IPS-18a (cell line): Measurements from ENCODE around the gene SPDYE6.
"Not testable (repeated sequence)": the region's sequence is repeated elsewhere in the genome, so short reads cannot be mapped to it uniquely, and the experiment has no call there.

Source experiments
- H3K27ac ChIP-seq: one replicate; pipeline ENCODE4 v1.5.1; 2013; ENCODE audit warnings: low read length
- H3K27me3 ChIP-seq: one replicate; pipeline ENCODE4 v1.6.1; 2013; ENCODE audit warnings: mild to moderate bottlenecking, low read length; ENCODE audit not compliant: control insufficient read depth, insufficient read depth
- H3K36me3 ChIP-seq: one replicate; pipeline ENCODE4 v1.6.1; 2013; ENCODE audit warnings: low read depth, low read length; ENCODE audit not compliant: control insufficient read depth
- H3K4me1 ChIP-seq: one replicate; pipeline ENCODE4 v1.6.1; 2013; ENCODE audit warnings: low read depth, low read length; ENCODE audit not compliant: control insufficient read depth
- H3K4me3 ChIP-seq: one replicate; pipeline ENCODE4 v1.5.1; 2013; ENCODE audit warnings: low read length
- H3K9ac ChIP-seq: one replicate; pipeline ENCODE4 v1.6.1; 2013; ENCODE audit warnings: mild to moderate bottlenecking, low read length, moderate library complexity
- H3K9me3 ChIP-seq: one replicate; pipeline ENCODE4 v1.6.1; 2013; ENCODE audit warnings: low read depth, low read length; ENCODE audit not compliant: control insufficient read depth

The SPDYE6 gene

GRCh38 chr7:102346983-102347382, 9.3 kb downstream of the SPDYE6 start:
- H3K9ac ChIP-seq = not testable (repeated sequence)

GRCh38 chr7:102340599-102341368, 15.5 kb downstream of the SPDYE6 start:
- not testable (repeated sequence) for H3K9ac ChIP-seq, H3K27ac ChIP-seq

More at GRCh38 chr7:102346983-102347382, 9.3 kb downstream of the SPDYE6 start:
- not testable (repeated sequence) for H3K27ac ChIP-seq, H3K4me3 ChIP-seq, H3K27me3 ChIP-seq, H3K9me3 ChIP-seq, H3K36me3 ChIP-seq, H3K4me1 ChIP-seq

GRCh38 chr7:102337420-102337819, 18.8 kb downstream of the SPDYE6 start:
- not testable (repeated sequence) for H3K9me3 ChIP-seq, H3K27me3 ChIP-seq, H3K36me3 ChIP-seq, H3K4me1 ChIP-seq, H3K4me3 ChIP-seq, H3K9ac ChIP-seq, H3K27ac ChIP-seq

More at GRCh38 chr7:102340599-102341368, 15.5 kb downstream of the SPDYE6 start:
- not testable (repeated sequence) for H3K4me1 ChIP-seq, H3K27me3 ChIP-seq, H3K4me3 ChIP-seq, H3K9me3 ChIP-seq, H3K36me3 ChIP-seq

DNA sequence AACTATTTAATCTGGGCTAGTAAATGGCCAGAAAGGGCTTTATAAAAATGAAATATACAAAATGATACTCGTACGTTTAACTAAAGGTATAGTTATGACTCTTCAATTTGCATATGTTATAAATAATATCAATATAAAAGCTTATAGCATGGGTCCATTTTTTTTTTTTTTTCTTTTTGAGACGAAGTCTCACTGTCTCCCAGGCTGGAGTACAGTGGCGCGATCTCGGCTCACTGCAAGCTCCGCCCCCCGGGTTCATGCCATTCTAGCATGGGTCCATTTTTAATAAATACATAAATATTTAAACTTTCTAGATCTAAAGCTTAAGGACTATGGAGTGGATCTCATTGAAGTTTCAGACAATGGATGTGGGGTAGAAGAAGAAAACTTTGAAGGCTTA, 19.2 kb downstream of the SPDYE6 start:
- H3K27ac ChIP-seq, H3K4me3 ChIP-seq: not testable (repeated sequence)

DNA sequence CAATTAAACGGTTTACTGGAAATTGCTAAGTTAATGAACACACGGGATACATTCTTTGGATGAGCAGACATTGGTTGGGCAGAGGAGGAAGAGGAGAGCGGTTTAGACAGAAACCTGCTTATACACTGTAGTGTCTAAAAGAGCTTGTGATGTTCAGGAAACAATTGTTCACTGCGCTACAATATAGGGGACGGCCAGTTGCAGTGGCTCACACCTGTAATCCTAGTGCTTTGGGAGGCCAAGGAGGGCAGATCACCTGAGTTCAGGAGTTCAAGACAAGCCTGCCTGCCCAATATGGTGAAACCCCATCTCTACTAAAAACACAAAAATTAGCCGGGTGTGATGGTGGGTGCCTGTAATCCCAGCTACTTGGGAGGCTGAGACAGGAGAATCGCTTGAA, 20.7 kb downstream of the SPDYE6 start:
- not testable (repeated sequence) for H3K9me3 ChIP-seq, H3K36me3 ChIP-seq, H3K27me3 ChIP-seq, H3K27ac ChIP-seq, H3K4me1 ChIP-seq, H3K4me3 ChIP-seq, H3K9ac ChIP-seq

More for the DNA sequence above, 19.2 kb downstream of the SPDYE6 start:
- H3K9ac ChIP-seq, H3K36me3 ChIP-seq, H3K9me3 ChIP-seq, H3K4me1 ChIP-seq, H3K27me3 ChIP-seq: not testable (repeated sequence)

GRCh38 chr7:102330666-102331460, 25.4 kb downstream of the SPDYE6 start:
- H3K9me3 ChIP-seq, H3K27ac ChIP-seq, H3K36me3 ChIP-seq, H3K4me1 ChIP-seq, H3K9ac ChIP-seq, H3K27me3 ChIP-seq, H3K4me3 ChIP-seq: not testable (repeated sequence)

GRCh38 chr7:102329366-102329765, 26.9 kb downstream of the SPDYE6 start:
- H3K27ac ChIP-seq, H3K9me3 ChIP-seq, H3K36me3 ChIP-seq, H3K4me1 ChIP-seq, H3K9ac ChIP-seq, H3K4me3 ChIP-seq, H3K27me3 ChIP-seq: not testable (repeated sequence)

DNA sequence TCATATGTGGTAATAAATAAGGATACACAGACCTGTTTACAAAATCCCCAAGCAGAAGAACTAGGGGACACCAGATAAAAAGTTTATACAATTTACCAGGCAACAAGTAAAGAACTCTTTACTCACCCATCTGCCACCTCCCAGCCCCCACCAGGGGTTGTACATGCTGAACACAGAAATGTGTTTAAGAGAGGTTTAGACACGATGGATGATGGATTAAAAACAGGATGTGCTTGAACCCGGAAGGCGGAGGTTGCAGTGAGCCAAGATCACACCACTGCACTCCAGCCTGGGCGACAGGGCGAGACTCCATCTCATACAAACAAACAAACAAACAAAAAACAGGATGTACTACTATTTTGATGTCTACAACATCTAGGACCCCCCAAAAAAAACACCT, 27.4 kb downstream of the SPDYE6 start:
- H3K9ac ChIP-seq, H3K36me3 ChIP-seq, H3K27ac ChIP-seq, H3K9me3 ChIP-seq, H3K4me1 ChIP-seq, H3K4me3 ChIP-seq, H3K27me3 ChIP-seq: not testable (repeated sequence)

GRCh38 chr7:102327183-102327582, 29.1 kb downstream of the SPDYE6 start:
- not testable (repeated sequence) for H3K27ac ChIP-seq, H3K4me1 ChIP-seq, H3K27me3 ChIP-seq, H3K9me3 ChIP-seq, H3K9ac ChIP-seq, H3K4me3 ChIP-seq, H3K36me3 ChIP-seq

DNA sequence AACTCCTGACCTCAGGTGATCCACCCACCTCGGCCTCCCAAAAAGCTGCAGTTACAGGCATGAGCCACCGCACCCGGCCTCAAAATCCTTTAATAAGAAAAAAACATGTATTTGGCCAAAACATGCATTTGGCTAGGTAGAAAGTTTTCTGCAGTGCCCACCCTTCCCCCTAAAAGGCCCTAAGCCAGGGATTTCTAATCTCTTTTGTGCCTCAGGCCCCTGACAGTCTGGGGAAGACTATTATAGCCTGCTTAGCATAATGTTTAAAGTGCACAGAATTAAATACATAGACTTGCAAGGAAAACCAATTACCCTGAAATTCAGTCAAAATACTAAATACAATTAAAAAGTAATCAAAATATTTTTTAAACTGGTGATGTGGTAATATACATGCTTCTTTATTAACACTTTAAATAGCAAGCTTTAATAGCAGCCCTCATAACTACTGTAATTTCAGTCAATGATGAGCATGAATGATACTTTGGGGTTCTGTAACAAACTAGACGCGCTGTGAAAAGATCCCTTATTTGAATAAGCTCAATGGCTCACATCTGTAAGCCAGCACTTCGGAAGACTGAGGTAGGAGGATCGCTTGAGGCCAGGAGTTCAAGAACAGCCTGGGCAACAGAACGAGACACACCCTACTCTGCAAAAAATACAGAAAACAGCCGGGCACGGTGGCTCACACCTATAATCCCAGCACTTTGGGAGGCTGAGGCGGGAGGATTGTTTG, 29.9 kb downstream of the SPDYE6 start:
- Histone ChIP-seq H3K4me3 (no peak overlapping the region), H3K4me1 (no peaks in the 10 kb centered on the region), H3K27me3 (no peaks in the 10 kb centered on the region), H3K36me3 (no peaks in the 10 kb centered on the region), H3K9ac (no peak overlapping the region), H3K9me3 (no peaks in the 10 kb centered on the region), H3K27ac (no peak overlapping the region)

DNA sequence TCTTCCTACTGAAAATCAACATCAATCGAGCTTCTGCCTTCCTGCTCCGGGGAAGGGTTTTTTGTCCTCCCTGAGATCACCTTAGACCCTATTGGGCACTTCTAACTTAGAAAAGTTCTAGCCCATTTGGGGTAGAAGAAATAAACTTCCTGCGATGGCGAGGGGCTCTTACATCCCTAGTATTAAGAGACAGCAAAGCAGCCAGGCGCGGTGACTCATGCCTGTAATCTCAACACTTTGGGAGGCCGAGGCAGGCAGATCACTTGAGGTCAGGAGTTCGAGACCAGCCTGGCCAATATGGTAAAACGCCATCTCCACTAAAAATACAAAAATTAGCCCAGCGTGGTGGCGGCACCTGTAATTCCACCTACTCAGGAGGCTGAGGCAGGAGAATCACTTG, 31.1 kb downstream of the SPDYE6 start:
- H3K27me3 ChIP-seq, H3K9ac ChIP-seq, H3K36me3 ChIP-seq, H3K27ac ChIP-seq, H3K4me3 ChIP-seq, H3K4me1 ChIP-seq, H3K9me3 ChIP-seq: not testable (repeated sequence)

GRCh38 chr7:102323914-102324195, 32.4 kb downstream of the SPDYE6 start:
- no peaks in the 10 kb centered on the region for H3K36me3 ChIP-seq
- H3K9ac ChIP-seq = no peak overlapping the region
- H3K4me3 ChIP-seq = no peak overlapping the region
- no peaks in the 10 kb centered on the region for H3K27me3 ChIP-seq
- no peak overlapping the region for H3K27ac ChIP-seq
- no peaks in the 10 kb centered on the region for H3K4me1 ChIP-seq
- H3K9me3 ChIP-seq = no peaks in the 10 kb centered on the region
